Measurements from ENCODE around the gene EREG.

DNA sequence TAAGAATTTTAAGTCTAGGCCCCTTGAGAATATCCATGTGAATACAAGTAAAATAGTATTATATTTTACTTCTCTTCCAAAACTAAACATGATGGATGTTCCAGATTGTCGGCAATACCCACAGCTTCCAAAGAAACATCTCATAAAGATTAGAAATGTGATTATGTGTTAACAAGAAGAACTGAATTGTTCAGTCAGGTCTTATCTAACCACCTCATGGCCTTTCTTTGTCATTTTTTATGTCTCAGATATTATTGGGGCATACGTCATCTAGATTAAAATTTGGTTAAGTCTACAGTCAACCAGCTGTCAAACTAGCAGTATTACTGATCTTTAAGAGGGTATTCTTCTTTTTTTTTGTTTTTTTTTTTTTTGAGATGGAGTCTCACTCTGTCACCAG is 46.7 kb upstream of the EREG start:
- no peak for TF ChIP-seq POLR2AphosphoS5 (IDR thresholded peaks at IDR 0.05)
- TF ChIP-seq, protein P1, sequence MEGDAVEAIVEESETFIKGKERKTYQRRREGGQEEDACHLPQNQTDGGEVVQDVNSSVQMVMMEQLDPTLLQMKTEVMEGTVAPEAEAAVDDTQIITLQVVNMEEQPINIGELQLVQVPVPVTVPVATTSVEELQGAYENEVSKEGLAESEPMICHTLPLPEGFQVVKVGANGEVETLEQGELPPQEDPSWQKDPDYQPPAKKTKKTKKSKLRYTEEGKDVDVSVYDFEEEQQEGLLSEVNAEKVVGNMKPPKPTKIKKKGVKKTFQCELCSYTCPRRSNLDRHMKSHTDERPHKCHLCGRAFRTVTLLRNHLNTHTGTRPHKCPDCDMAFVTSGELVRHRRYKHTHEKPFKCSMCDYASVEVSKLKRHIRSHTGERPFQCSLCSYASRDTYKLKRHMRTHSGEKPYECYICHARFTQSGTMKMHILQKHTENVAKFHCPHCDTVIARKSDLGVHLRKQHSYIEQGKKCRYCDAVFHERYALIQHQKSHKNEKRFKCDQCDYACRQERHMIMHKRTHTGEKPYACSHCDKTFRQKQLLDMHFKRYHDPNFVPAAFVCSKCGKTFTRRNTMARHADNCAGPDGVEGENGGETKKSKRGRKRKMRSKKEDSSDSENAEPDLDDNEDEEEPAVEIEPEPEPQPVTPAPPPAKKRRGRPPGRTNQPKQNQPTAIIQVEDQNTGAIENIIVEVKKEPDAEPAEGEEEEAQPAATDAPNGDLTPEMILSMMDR (IDR thresholded peaks at IDR 0.05): no peak
- TF ChIP-seq POLR2A (IDR thresholded peaks at IDR 0.05): no peak

Measured in gastroesophageal sphincter (tissue), 3 donors.